Skeletal muscle satellite cell (primary cell): ENCODE measurements around the gene MMAB.

ENCODE experiments used
- H3K27me3 ChIP-seq: 2 replicates; pipeline ENCODE4 v1.7.0; 2013; ENCODE audit warnings: low read length; ENCODE audit not compliant: control insufficient read depth, insufficient read depth
- H3K36me3 ChIP-seq: 2 replicates; pipeline ENCODE4 v1.7.0; 2013; ENCODE audit warnings: mild to moderate bottlenecking, control low read depth, low read length; ENCODE audit not compliant: insufficient read depth
- H3K4me1 ChIP-seq: 2 replicates; pipeline ENCODE4 v1.7.0; 2013; ENCODE audit warnings: low read length; ENCODE audit not compliant: control insufficient read depth, insufficient read depth
- H3K4me2 ChIP-seq: 2 replicates; pipeline ENCODE4 v1.7.0; 2013; ENCODE audit warnings: mild to moderate bottlenecking, low read length
- H3K4me3 ChIP-seq: 2 replicates; pipeline ENCODE4 v1.7.0; 2013; ENCODE audit warnings: low read length
- H3K9ac ChIP-seq: 2 replicates; pipeline ENCODE4 v1.7.0; 2013; ENCODE audit warnings: mild to moderate bottlenecking, low read depth, low read length, moderate library complexity
- H3K9me3 ChIP-seq: replicated peaks from 2 replicates; pipeline ENCODE4 v1.7.0; 2013; ENCODE audit warnings: mild to moderate bottlenecking, control low read depth, low read length

MMAB gene

GRCh38 chr12:109580684-109581333 lies 7.5 kb upstream of the MMAB start:
- Histone ChIP-seq H3K9me3 (no peaks in the 10 kb centered on the region), H3K36me3 (peaks cover 36% of the 10 kb centered on the region), H3K4me2 (no peak overlapping the region), H3K9ac (no peak overlapping the region), H3K27me3 (no peaks in the 10 kb centered on the region), H3K4me1 (peaks cover 8% of the 10 kb centered on the region), H3K4me3 (no peak overlapping the region)

- H3K9me3 ChIP-seq: no peaks in the 10 kb centered on the region
- peaks cover 8% of the 10 kb centered on the region for H3K4me1 ChIP-seq
- H3K27me3 ChIP-seq: no peaks in the 10 kb centered on the region
- no peak overlapping the region for H3K4me2 ChIP-seq
- no peak overlapping the region for H3K9ac ChIP-seq
- peaks cover 37% of the 10 kb centered on the region for H3K36me3 ChIP-seq
- no peak overlapping the region for H3K4me3 ChIP-seq
These were observed 7.0 kb upstream of the MMAB start for GRCh38 chr12:109580272-109580671.

- no peak overlapping the region for H3K4me3 ChIP-seq
- peaks cover 10% of the 10 kb centered on the region for H3K4me1 ChIP-seq
- no peaks in the 10 kb centered on the region for H3K27me3 ChIP-seq
- H3K4me2 ChIP-seq: no peak overlapping the region
- no peaks in the 10 kb centered on the region for H3K9me3 ChIP-seq
- no peak overlapping the region for H3K9ac ChIP-seq
- peaks cover 37% of the 10 kb centered on the region for H3K36me3 ChIP-seq
These were observed 6.3 kb upstream of the MMAB start for GRCh38 chr12:109579639-109580038.

- Histone ChIP-seq H3K4me1 (peaks cover 15% of the 10 kb centered on the region), H3K4me2 (no peak overlapping the region), H3K9ac (no peak overlapping the region), H3K27me3 (no peaks in the 10 kb centered on the region), H3K4me3 (no peak overlapping the region), H3K9me3 (no peaks in the 10 kb centered on the region), H3K36me3 (peaks cover 29% of the 10 kb centered on the region)
These were observed 5.1 kb upstream of the MMAB start for GRCh38 chr12:109578330-109578927.

- Histone ChIP-seq H3K36me3 (peaks cover 29% of the 10 kb centered on the region), H3K9me3 (no peaks in the 10 kb centered on the region), H3K9ac (no peak overlapping the region), H3K4me2 (no peak overlapping the region), H3K4me1 (peaks cover 24% of the 10 kb centered on the region), H3K27me3 (no peaks in the 10 kb centered on the region), H3K4me3 (no peak overlapping the region)
These were observed 4.0 kb upstream of the MMAB start for GRCh38 chr12:109577311-109577710.

- no peaks in the 10 kb centered on the region for H3K9me3 ChIP-seq
- H3K4me2 ChIP-seq: no peak overlapping the region
- H3K36me3 ChIP-seq: peaks cover 23% of the 10 kb centered on the region
- H3K9ac ChIP-seq: no peak overlapping the region
- H3K4me3 ChIP-seq: no peak overlapping the region
- H3K4me1 ChIP-seq: peaks cover 17% of the 10 kb centered on the region
- no peaks in the 10 kb centered on the region for H3K27me3 ChIP-seq
These were observed 2.4 kb upstream of the MMAB start for GRCh38 chr12:109575683-109576082.

GRCh38 chr12:109573914-109574244 lies 575 bp upstream of the MMAB start:
- no peaks in the 10 kb centered on the region for H3K27me3 ChIP-seq
- H3K4me1 ChIP-seq: peaks cover 17% of the 10 kb centered on the region
- peak overlapping the region; percentile 97 for H3K4me2 ChIP-seq
- H3K9me3 ChIP-seq: no peaks in the 10 kb centered on the region
- peak overlapping the region; percentile 99 for H3K4me3 ChIP-seq
- H3K9ac ChIP-seq: peak overlapping the region; percentile 82
- H3K36me3 ChIP-seq: peaks cover 20% of the 10 kb centered on the region

- H3K27me3 ChIP-seq: no peaks in the 10 kb centered on the region
- H3K4me3 ChIP-seq: peak overlapping the region; percentile 99
- no peaks in the 10 kb centered on the region for H3K9me3 ChIP-seq
- H3K4me2 ChIP-seq: peak overlapping the region; percentile 97
- peaks cover 17% of the 10 kb centered on the region for H3K4me1 ChIP-seq
- peaks cover 8% of the 10 kb centered on the region for H3K36me3 ChIP-seq
- H3K9ac ChIP-seq: peak overlapping the region; percentile 90
These were observed 828 bp downstream of the MMAB start for GRCh38 chr12:109572506-109572845.

- Histone ChIP-seq H3K9ac (no peak overlapping the region), H3K27me3 (no peaks in the 10 kb centered on the region), H3K36me3 (peaks cover 8% of the 10 kb centered on the region), H3K4me2 (no peak overlapping the region), H3K4me1 (peaks cover 17% of the 10 kb centered on the region), H3K9me3 (no peaks in the 10 kb centered on the region), H3K4me3 (no peak overlapping the region)
These were observed 1.4 kb downstream of the MMAB start for GRCh38 chr12:109571773-109572505.

GRCh38 chr12:109568486-109568885 lies 4.8 kb downstream of the MMAB start:
- Histone ChIP-seq H3K36me3 (peaks cover 5% of the 10 kb centered on the region), H3K4me1 (peaks cover 9% of the 10 kb centered on the region), H3K9me3 (no peaks in the 10 kb centered on the region), H3K9ac (no peak overlapping the region), H3K27me3 (no peaks in the 10 kb centered on the region), H3K4me2 (no peak overlapping the region), H3K4me3 (no peak overlapping the region)

- Histone ChIP-seq H3K4me3 (no peak overlapping the region), H3K9ac (no peak overlapping the region), H3K9me3 (no peaks in the 10 kb centered on the region), H3K27me3 (no peaks in the 10 kb centered on the region), H3K4me1 (peaks cover 6% of the 10 kb centered on the region), H3K4me2 (no peak overlapping the region), H3K36me3 (peaks cover 5% of the 10 kb centered on the region)
These were observed 5.3 kb downstream of the MMAB start for GRCh38 chr12:109567967-109568366.

- no peaks in the 10 kb centered on the region for H3K4me1 ChIP-seq
- H3K27me3 ChIP-seq: no peaks in the 10 kb centered on the region
- no peak overlapping the region for H3K4me2 ChIP-seq
- no peak overlapping the region for H3K4me3 ChIP-seq
- H3K9ac ChIP-seq: no peak overlapping the region
- peaks cover 5% of the 10 kb centered on the region for H3K36me3 ChIP-seq
- no peaks in the 10 kb centered on the region for H3K9me3 ChIP-seq
These were observed 6.0 kb downstream of the MMAB start for GRCh38 chr12:109567296-109567695.
